ENCODE data around the gene NEUROD2.

Gene NEUROD2

DNA sequence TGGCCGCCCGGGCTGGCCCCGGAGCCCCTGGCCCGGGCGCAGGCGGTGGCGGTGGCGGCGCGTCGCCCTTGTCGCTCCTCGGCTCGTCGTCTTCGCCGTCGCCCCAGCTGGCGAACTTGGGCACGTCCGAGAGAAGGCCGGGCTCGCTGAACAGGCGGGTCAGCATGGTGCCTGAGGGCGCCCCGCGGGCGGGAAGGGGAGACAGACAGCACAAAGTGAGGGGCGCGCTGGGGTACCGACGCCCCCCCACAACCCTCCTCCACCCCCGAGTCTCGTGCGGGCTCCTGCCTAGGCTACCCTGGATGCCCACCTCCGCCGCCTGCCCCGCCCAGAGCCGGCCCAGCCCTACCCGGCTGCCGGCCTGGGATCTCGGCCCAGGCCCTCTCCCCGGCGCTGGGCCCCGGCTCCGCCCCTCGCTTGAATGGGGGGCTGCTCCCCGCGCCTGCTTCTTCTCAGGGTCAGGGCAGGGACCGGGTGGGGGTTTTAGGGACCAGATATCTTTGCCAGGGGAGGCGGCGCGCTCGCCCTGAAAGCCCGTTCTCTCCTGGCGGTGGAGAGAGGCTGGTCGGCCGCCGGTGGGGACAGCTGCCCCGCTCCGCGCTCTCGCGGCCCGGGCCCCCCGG is 1.2 kb downstream of the NEUROD2 start:
- TF ChIP-seq, protein P1, sequence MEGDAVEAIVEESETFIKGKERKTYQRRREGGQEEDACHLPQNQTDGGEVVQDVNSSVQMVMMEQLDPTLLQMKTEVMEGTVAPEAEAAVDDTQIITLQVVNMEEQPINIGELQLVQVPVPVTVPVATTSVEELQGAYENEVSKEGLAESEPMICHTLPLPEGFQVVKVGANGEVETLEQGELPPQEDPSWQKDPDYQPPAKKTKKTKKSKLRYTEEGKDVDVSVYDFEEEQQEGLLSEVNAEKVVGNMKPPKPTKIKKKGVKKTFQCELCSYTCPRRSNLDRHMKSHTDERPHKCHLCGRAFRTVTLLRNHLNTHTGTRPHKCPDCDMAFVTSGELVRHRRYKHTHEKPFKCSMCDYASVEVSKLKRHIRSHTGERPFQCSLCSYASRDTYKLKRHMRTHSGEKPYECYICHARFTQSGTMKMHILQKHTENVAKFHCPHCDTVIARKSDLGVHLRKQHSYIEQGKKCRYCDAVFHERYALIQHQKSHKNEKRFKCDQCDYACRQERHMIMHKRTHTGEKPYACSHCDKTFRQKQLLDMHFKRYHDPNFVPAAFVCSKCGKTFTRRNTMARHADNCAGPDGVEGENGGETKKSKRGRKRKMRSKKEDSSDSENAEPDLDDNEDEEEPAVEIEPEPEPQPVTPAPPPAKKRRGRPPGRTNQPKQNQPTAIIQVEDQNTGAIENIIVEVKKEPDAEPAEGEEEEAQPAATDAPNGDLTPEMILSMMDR (IDR thresholded peaks at IDR 0.05; ENCODE audit: insufficient read depth, low read depth, low read length, missing control alignments) = no peak
- DNase-seq (ENCODE audit: low read depth) = no peak
- H3K4me3 ChIP-seq (ENCODE audit: low read depth, low read length) = no peak overlapping the region

DNA sequence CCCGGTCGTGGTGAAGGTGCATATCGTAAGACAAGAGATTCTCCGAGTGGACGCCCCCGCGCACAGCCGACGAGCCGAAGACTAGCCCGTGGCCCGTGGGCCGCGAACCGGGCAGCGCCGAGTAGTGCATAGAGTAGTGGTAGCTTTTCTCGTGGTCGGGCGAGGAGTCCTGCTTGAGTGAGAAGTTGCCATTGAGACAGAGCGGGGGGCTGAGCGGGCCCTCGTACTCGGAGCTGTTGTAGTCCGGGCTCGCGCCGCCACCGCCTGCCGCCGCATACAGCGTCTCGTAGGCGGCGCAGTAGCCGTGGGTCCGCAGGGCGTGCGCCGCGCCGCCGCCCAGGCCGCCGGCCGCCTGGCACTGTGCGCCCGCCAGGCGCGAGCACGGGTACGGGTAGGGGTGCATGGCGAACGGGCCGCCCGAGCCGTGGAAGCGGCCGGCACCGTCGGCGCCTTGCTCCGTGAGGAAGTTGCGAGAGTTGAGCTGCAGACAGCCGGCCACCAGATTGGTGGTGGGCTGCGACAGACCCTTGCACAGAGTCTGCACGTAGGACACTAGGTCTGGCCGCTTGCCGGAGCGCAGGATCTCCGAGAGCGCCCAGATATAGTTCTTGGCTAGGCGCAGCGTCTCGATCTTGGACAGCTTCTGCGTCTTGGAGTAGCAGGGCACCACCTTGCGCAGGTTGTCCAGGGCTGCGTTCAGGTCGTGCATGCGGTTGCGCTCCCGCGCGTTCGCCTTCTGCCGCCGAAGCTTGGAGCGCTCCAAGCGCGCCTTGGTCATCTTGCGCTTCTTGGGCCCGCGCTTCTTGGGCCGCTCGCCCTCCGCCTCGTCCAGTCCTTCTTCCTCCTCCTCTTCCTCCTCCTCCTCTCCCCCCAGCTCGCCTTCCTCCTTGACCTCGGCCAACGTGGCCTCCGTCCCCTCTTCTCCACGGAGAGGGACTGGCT is 2.0 kb downstream of the NEUROD2 start:
- no peak for DNase-seq (ENCODE audit: low read depth)
- TF ChIP-seq, protein P1 (IDR thresholded peaks at IDR 0.05; ENCODE audit: insufficient read depth, low read depth, low read length, missing control alignments) = no peak
- H3K4me3 ChIP-seq (ENCODE audit: low read depth, low read length) = no peak overlapping the region

DNA sequence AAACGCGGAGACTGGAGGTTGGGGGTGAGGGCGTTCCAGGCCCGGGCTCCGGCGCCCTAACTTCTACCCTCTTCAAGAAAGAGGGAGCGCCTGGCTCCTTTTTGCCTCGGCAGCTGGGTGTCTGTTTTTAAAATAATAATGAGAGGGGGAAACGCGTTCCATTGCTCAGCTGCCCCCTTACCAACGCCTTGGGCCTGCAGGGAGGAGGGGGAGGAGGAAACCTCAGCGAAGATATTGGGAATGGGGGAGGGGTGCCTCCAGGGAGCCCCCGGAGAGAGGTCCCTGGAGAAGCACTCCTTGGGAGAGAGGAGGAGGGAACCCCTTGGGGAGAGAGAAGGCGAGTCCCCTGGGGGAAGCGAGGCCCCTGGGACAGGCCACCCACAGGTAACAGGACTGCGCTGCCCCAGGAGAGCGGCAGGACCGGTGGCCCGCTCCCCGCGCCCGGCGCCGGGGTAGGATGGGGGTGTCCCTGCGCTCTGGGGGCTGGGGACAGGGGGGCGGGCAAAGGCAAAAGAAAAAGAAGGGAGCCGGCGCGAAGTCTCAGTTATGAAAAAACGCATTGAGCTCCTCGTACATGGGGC is 2.7 kb downstream of the NEUROD2 start:
- no peak overlapping the region for H3K4me3 ChIP-seq (ENCODE audit: low read depth, low read length)
- TF ChIP-seq, protein P1 (IDR thresholded peaks at IDR 0.05; ENCODE audit: insufficient read depth, low read depth, low read length, missing control alignments) = no peak
- no peak for DNase-seq (ENCODE audit: low read depth)

DNA sequence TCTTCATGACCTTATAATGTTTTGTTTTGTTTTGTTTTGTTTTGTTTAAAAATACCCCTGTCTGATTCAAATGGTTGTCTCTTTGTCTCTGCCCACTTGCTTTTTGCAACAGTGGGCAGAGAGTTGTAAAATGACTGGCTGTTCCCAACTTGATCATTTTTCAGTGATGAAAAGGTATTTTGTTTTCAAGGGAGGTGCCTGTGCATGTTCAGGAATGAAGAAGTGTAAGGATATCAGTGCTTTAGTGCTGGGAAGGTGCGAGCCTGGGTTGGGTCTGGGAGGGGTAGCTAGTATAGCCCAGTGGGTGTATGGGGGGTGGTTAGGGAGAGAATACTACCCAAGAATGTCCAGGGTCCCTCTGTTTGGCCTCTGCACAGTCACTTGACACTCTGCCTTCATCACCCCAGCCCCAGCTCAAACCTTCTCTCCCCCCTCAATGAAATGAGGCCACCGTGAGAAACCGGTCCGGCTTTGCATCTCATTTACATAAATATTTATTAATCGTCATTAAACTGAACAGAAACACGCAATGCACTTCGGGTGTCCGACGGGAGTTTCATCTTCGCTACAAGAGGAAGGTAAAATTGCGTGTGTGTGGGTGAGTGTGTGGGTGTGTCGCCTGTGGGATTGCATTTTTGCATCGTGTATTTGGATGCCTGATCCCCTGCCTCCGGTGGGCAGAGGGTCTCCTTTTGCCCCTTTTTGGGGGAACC is 4.3 kb downstream of the NEUROD2 start:
- DNase-seq (ENCODE audit: low read depth) = peak; percentile 30
- H3K4me3 ChIP-seq (ENCODE audit: low read depth, low read length) = no peak overlapping the region

DNA sequence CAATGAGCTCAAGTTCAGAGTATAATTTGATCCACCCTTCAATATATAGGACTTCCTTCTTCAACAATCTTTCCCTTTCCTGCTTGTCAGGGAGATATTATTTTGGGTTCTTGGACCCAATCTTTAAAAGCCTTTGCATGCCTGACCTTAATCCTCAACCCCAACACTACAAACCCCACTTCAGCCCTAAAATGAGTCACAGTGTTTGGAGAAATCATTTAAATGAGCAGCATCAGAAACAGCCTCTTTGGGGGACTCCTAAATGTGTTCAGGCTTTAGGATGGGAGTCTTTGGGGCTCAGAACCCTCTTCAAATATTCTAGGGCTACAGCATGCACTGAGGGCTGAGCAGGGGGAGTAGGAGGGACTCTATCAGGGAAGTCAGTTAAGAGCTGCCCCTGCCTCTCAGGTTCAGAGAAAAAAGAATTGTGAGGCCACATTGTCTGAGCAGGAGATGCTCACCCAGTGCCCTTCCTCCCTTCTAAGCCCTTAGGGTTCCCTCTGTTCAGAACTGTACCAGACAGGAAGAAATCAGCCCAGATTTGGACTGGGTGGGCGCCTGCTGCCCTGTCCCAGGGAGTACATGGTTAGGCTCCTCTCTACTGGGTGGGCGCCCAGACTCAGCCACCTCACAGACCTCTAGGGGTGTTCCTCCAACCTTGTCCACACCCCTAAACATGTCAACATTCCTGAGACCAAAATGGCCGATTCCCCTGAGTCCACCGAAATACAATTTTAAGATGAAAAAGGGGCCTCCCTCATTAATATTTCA is 5.0 kb downstream of the NEUROD2 start:
- no peak for DNase-seq (ENCODE audit: low read depth)
- no peak overlapping the region for H3K4me3 ChIP-seq (ENCODE audit: low read depth, low read length)
- TF ChIP-seq, protein P1 (IDR thresholded peaks at IDR 0.05; ENCODE audit: insufficient read depth, low read depth, low read length, missing control alignments) = no peak

More for the DNA sequence above, 4.3 kb downstream of the NEUROD2 start:
- TF ChIP-seq, protein P1 (IDR thresholded peaks at IDR 0.05; ENCODE audit: insufficient read depth, low read depth, low read length, missing control alignments) = no peak

Measured in GM12865 (cell line).